ENCODE data around the gene MRPS24.

Gene MRPS24

GRCh38 chr7:43855176-43855575 is 14.1 kb downstream of the MRPS24 start:
- Histone ChIP-seq H3K4me3 (replicated peaks; ENCODE audit: low read depth, low read length) (no peak overlapping the region), H3K27me3 (replicated peaks; ENCODE audit: control insufficient read depth, insufficient read depth, low read length) (no peaks in the 10 kb centered on the region), H3K36me3 (ENCODE audit: control insufficient read depth, insufficient read depth, low read length) (no peaks in the 10 kb centered on the region)
- no peak for TF ChIP-seq CTCF (IDR thresholded peaks at IDR 0.05; ENCODE audit: insufficient read depth, low read length, poor library complexity, severe bottlenecking)
- DNase-seq (ENCODE audit: extremely low read depth, insufficient read length) = no peak

- Histone ChIP-seq H3K36me3 (ENCODE audit: control insufficient read depth, insufficient read depth, low read length) (no peaks in the 10 kb centered on the region), H3K4me3 (replicated peaks; ENCODE audit: low read depth, low read length) (no peak overlapping the region), H3K27me3 (replicated peaks; ENCODE audit: control insufficient read depth, insufficient read depth, low read length) (no peaks in the 10 kb centered on the region)
- TF ChIP-seq CTCF (IDR thresholded peaks at IDR 0.05; ENCODE audit: insufficient read depth, low read length, poor library complexity, severe bottlenecking) = no peak
- no peak for DNase-seq (ENCODE audit: extremely low read depth, insufficient read length)
These were observed 17.5 kb downstream of the MRPS24 start for GRCh38 chr7:43851805-43852204.

- Histone ChIP-seq H3K4me3 (replicated peaks; ENCODE audit: low read depth, low read length) (no peak overlapping the region), H3K36me3 (ENCODE audit: control insufficient read depth, insufficient read depth, low read length) (no peaks in the 10 kb centered on the region), H3K27me3 (replicated peaks; ENCODE audit: control insufficient read depth, insufficient read depth, low read length) (no peaks in the 10 kb centered on the region)
- no peak for TF ChIP-seq CTCF (IDR thresholded peaks at IDR 0.05; ENCODE audit: insufficient read depth, low read length, poor library complexity, severe bottlenecking)
- DNase-seq (ENCODE audit: extremely low read depth, insufficient read length) = no peak
These were observed 18.8 kb downstream of the MRPS24 start for GRCh38 chr7:43850348-43851116.

GRCh38 chr7:43849047-43849446 is 20.3 kb downstream of the MRPS24 start:
- H3K4me3 ChIP-seq (replicated peaks; ENCODE audit: low read depth, low read length) = no peak overlapping the region
- H3K36me3 ChIP-seq (ENCODE audit: control insufficient read depth, insufficient read depth, low read length) = no peaks in the 10 kb centered on the region
- no peaks in the 10 kb centered on the region for H3K27me3 ChIP-seq (replicated peaks; ENCODE audit: control insufficient read depth, insufficient read depth, low read length)
- no peak for TF ChIP-seq CTCF (IDR thresholded peaks at IDR 0.05; ENCODE audit: insufficient read depth, low read length, poor library complexity, severe bottlenecking)
- no peak for DNase-seq (ENCODE audit: extremely low read depth, insufficient read length)

GRCh38 chr7:43847496-43847895 is 21.8 kb downstream of the MRPS24 start:
- H3K36me3 ChIP-seq (ENCODE audit: control insufficient read depth, insufficient read depth, low read length) = no peaks in the 10 kb centered on the region
- no peaks in the 10 kb centered on the region for H3K27me3 ChIP-seq (replicated peaks; ENCODE audit: control insufficient read depth, insufficient read depth, low read length)
- no peak for DNase-seq (ENCODE audit: extremely low read depth, insufficient read length)
- TF ChIP-seq CTCF (IDR thresholded peaks at IDR 0.05; ENCODE audit: insufficient read depth, low read length, poor library complexity, severe bottlenecking) = no peak
- no peak overlapping the region for H3K4me3 ChIP-seq (replicated peaks; ENCODE audit: low read depth, low read length)

GRCh38 chr7:43844662-43845061 is 24.7 kb downstream of the MRPS24 start:
- no peak overlapping the region for H3K4me3 ChIP-seq (replicated peaks; ENCODE audit: low read depth, low read length)
- H3K36me3 ChIP-seq (ENCODE audit: control insufficient read depth, insufficient read depth, low read length) = no peaks in the 10 kb centered on the region
- H3K27me3 ChIP-seq (replicated peaks; ENCODE audit: control insufficient read depth, insufficient read depth, low read length) = no peaks in the 10 kb centered on the region
- no peak for TF ChIP-seq CTCF (IDR thresholded peaks at IDR 0.05; ENCODE audit: insufficient read depth, low read length, poor library complexity, severe bottlenecking)
- DNase-seq (ENCODE audit: extremely low read depth, insufficient read length) = no peak

Data from GM06990 (cell line).